Measurements from ENCODE around the gene PSTK.

- TF ChIP-seq RAD21 (conservative IDR thresholded peaks at IDR 0.05 in 1 of 2, IDR thresholded peaks at IDR 0.05 in 1 of 2) (no peak), EP300 (IDR thresholded peaks at IDR 0.05) (no peak), HDAC2 (IDR thresholded peaks at IDR 0.05) (no peak), CTCF (IDR thresholded peaks at IDR 0.05) (no peak), HMGXB4 (CRISPR knock-in tag; IDR thresholded peaks at IDR 0.05; ENCODE audit: borderline replicate concordance) (no peak), PBX3 (IDR thresholded peaks at IDR 0.05) (no peak), RCOR1 (IDR thresholded peaks at IDR 0.05; ENCODE audit: low read depth, low read length) (no peak), ESRRA (IDR thresholded peaks at IDR 0.05; ENCODE audit: borderline replicate concordance, low read length) (no peak), REST (IDR thresholded peaks at IDR 0.05) (no peak), POLR2AphosphoS2 (conservative IDR thresholded peaks at IDR 0.05; ENCODE audit: low read length) (no peak), POLR2A (IDR thresholded peaks at IDR 0.05; ENCODE audit: low read length) (no peak), MAZ (IDR thresholded peaks at IDR 0.05; ENCODE audit: borderline replicate concordance, low read depth, low read length) (no peak), SREBF2 (IDR thresholded peaks at IDR 0.05) (no peak), CEBPB (IDR thresholded peaks at IDR 0.05) (no peak)
These were observed 47.7 kb downstream of the PSTK start for GRCh38 chr10:123027861-123028260.

All from A549 (cell line).